GM21515 (cell line): Measurements from ENCODE around the gene SNTG2.

ENCODE experiments used
- ATAC-seq: cut with Tn5 transposase; IDR thresholded peaks from one replicate; pipeline ENCODE4 v1.9.1; 2021; ENCODE audit not compliant: unreplicated experiment

Gene SNTG2

DNA sequence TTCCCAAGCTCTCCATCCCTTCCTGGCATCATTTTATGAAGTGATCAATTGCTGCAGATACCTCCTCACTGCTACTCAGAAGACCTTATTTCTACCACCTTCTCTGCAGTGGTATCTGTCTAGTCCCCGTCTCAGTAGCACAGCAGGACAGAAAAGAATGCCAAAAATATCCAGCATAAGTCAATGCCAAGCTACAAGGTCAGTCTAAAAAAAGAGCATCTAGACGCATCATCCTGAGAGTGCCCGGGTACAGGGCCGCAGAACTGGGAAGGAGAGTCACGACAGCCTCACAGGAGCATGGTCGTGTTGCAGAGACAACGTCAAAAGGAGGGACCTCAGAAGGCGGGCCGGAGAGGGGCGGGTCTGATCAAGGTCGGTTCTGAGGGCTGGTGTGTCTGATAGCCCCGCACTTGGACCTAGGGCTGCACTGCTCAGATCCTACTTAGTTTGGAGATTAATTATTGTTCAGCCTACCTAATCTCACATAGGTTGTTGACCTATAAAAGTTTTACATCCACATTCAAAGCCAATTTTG lies 24.3 kb upstream of the SNTG2 start:
- no peak for ATAC-seq

DNA sequence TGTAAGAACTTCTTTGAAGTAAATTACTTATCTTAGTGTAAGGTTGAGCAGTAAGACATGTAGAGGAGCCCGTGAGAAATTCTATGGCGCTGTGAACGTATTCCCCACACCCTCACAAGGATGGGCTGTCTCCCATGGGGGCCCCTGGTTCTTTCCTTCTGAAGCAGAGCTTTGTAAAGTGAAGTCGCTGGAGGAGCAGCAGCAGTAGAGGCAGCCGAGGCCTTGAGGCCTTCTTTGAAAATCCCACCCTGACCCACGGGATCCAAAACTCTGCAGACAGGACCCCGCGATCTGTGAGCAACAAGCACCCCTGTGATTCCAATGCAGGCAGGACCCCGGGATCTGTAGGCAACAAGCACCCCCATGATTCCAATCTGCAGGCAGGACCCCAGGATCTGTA lies 23.8 kb upstream of the SNTG2 start:
- ATAC-seq, result no peak

DNA sequence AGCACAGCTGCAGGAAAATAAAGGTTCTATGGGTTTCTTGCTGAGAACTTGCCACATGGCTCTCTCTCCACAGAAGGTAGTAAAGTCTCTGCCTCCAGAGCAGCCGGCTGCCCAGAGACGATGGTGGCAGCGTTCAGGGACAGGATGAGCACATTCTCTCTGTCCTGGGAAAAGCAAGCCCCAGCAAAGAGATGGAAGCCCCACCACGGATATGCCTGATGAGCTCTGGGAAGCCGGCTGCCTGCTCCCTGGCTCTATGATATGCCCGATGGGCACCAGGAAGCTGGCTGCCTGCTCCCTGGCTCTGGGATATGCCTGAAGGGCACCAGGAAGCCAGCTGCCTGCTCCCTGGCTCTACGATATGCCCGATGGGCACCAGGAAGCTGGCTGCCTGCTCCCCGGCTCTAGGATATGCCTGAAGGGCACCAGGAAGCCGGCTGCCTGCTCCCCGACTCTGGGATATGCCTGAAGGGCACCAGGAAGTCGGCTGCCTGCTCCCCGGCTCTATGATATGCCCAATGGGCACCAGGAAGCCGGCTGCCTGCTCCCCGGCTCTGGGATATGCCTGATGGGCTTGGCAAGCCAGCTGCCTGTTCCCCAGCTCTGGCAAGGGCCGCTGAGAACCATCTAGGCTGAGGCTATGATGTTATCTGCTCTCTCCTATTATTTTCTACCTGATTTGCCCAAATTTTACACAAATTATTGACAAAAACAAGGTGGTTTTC lies 21.5 kb upstream of the SNTG2 start:
- ATAC-seq, result no peak

DNA sequence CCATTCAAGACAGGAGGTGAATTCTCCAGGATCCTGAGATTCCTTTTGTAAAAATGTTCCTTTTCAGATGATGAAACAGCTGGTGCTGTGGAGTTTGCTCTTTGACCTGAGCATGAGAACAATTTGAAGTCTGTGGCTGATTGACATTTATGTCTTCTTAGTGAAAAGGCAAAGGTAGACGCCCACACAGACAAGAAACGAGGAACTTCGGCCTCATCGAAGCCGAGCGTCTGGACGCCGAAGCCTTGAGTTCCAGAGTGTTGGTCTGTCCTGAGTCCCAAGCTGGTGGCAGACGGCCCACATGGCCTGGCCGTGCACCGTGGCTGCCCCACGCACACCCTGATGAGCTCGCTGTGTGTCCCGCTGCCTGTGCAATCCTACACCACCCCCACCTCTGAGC lies 20.7 kb upstream of the SNTG2 start:
- ATAC-seq, result no peak

DNA sequence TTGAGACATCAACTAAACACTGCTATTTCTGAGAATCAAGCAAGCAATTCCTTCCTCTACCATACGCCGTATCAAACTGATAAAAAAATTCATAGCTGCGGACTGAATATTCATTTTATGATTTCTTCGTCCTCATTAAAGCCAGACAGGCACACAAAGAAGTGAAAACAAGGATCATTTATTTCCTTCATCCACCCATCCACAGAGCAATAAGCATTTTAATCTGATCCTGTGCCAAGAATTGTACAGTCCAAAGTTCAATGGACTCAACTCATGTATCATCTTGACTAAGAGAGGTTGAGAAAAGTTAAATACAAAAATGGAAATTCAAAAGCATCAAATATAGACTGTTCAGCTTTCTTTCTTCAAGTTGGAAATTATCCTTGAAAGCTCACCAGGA lies 19.7 kb upstream of the SNTG2 start:
- no peak for ATAC-seq

DNA sequence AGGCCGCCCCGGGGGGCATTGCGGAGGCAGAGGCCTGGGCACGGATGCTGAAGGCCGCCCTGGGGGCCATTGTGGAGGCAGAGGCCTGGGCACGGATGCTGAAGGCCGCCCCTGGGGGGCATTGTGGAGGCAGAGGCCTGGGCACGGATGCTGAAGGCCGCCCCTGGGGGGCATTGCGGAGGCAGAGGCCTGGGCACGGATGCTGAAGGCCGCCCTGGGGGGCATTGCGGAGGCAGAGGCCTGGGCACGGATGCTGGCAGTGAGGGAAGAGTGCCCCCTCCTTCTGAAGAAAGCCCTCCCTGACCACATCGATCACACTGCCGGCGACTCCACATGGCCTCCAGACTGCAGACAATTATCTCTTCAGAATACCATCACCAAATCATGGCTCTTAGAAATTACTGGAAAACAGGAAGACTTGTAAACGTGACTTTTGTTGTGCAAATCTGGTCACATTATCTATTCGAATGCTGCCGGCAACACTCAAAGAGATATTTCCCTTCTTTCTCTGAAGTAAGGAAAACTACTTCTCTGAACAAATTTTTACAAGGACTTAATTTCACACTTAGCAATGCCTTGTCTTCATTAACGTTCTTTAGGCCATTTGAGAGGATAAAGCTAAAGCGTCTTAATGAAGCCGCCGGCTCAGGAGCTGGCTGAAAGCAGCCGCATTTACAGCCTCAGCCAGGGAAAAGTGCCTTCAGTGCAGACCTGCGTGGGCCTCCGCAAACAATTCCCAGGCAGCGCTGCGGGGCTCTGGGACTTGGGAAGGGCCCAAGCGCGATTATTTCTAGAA lies 18.1 kb upstream of the SNTG2 start:
- ATAC-seq, result no peak

DNA sequence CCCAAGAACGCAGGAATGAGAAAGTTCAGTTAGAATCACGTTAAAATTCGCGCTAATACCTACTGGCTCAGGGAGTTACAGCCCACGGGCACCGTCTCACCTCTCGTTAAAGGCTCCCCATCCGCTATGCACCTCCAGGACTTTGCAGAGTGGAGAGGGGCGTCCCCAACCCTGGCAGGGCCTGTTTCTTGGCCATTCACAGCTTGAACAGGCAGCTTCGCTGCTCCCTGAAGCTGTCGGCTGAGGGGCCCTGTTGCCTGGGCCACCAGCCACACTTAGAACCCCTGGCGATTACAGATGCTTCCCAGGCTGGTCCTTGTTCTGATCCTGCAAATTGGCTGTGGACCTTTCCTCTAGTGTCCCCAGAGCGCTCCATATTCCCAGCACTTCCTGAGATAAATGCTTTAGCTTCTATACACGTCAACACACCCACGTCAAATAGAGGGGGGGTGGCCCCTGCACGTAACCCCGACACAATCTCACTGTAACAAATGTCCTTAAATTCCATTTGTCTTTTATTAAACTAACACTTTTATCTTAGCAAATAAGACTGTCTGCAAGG lies 16.8 kb upstream of the SNTG2 start:
- ATAC-seq, result no peak

DNA sequence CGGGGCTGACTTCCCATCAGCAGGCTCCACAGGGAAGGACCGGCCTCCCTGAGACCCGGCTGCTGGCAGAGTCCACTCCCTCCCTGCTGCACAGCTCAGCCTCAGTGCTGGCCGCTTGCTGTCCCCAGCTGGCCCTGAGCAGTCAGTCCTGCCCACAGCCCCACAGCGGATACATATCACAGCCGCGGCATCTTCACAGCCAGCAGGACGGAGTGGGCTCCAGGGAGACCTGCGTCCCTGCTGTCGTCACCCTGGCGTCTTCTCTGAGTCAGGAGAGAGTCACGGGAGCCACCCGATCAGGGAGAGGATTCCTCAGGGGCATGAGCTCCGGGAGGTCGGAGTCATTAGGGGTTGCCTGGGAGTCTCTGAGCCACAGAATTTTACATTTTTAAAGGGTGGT lies 13.1 kb upstream of the SNTG2 start:
- no peak for ATAC-seq

DNA sequence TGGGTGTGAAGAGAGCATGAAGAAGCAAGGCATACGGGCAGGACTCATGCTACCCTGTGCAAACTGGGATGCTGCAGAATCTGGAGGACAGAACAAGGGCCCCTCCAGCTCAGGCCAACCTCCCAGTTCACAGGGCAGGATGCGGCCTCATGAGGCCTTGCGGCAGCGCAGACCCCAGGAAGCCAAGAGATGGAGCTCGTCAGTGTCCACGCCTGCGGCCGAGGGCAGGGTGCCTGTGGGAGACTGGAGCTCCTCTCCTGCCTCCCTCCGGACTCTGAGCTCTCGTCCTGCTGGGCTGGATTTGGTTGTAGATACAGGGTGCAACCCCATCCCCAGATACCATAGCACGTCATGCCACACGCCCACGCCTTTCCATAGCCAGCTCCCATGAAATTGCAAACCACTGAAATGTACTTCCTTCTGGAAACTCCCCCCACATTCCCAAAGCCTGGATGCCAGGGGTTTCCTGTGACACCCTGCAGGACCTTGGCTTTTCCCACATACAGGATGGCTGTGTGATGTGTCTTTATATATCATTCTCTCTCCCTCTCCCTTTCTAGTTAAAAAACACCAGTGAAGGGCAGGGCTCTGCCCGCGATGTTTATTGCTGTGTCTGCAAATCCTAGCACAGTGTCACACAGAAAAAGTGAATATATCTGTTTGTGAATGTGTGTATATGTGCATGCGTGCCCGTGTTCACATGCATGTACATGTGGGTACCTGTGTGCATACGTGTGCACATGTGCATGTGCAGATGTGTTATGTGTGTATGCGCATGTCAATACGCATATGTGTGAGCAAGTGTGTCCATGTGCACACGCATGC lies 12.3 kb upstream of the SNTG2 start:
- ATAC-seq, result no peak

DNA sequence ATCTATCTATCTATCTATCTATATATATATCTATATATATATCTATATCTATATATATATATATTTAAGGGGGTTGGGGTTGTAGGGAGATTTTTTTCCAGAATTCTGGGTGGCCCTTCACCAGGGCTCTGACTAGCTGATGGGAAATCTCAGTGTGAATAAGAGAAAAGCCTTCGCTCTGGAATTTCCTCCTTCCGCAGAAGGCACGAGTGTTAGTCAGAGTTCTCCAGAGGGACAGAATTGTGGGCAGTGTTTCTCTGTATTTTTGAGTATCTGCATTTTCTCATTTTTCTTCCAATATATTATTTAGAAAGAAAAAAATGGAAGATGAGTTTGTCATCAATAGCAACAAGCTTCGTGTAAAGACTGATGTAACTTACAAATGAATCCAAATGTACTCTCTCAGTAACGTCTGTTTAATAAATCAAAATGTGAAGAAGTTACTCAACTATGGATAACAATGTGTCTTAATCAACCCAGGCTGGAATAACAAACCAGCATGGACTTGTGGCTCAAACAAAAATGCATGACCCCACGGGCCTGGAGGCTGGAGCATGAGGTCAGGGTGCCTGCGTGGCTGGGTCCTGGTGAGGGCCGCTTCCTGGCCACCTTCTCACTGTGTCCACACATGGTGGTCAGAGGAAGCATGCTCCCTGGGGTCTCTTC lies 10.6 kb upstream of the SNTG2 start:
- no peak for ATAC-seq

DNA sequence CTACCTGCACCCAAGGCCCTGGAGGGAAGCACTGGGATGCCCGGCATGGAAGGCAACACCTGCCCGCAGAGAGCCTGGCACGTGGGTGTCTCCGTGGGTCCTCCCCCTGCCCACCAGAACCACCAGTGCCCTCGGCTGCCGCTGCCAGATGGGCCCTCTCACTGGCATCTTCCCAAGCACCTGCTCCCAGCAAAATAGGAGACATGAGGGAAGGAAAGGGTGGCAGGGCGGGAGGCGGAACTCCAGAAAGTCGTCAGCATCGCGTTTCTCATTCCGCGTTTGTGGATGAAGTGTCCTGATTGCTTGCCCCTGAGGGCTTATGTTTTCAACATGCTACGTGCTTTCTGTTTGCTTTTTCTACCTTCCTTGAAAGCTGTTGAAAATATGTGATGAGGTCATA lies 8.8 kb upstream of the SNTG2 start:
- no peak for ATAC-seq

DNA sequence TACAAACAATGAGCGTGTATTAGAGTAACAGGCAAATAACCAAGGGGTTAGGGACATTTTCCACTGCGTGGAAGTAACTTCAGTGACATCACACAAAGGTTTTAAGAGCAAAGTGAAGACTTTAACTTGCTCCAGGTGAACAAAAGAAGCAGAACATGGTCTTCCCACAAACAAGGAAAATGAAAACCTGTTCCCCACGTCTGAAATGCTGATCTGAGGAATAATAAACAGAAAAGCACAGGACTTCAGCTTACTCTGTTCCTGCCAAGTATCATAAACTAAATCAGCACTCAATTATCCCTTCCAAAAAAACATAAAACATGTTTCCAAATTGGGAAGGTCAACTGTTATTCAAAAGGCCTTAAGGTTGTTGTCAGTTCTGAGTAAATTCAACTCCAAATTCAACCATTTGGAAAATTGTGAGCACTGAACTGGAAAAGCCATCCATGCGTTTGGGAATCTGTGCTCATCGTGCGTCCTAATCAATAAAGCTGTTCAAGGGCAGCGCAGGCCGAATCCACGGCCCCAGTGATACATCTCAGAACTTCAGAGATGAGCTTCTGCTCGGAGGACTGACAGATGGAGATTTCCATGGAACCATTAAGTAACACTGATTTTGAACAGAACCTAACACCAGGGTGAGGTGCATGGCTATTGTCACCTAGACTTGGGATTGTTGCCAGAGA lies 7.7 kb upstream of the SNTG2 start:
- no peak for ATAC-seq

DNA sequence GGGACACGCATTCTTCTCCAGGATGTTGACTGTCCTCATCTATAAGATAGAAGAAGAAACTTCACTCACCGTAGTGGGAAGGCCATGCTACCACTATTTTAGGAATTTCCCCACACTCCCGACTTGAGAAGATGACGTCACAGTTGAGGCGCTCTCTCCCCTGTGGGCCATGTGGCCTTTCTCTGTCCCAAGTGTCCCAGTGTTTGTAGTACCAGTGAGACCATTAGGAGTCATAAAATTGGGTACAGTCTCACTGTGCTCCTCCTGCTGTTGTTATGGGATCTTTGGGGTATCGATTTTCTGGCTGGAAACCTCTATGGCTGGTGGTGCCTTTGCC lies 7.2 kb upstream of the SNTG2 start:
- no peak for ATAC-seq

DNA sequence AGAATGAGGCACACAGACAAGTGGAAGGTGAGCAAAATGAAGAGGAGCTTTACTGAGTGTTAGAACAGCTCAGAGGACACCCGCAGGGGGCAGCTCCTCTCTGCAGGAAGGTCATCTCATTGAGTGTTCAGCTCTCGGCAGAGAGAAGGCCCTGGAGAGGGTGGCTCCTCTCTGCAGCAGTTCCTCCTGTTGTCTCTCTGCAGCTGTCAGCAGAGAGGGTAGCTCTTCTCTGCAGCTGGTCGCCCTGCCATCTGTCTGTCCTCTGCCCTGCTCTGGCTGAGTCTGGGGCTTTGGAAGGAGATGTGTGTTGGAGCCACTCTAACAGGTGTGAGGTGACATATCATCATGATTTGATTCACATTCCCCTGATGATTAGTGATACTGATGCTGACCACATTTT lies 6.8 kb upstream of the SNTG2 start:
- no peak for ATAC-seq

DNA sequence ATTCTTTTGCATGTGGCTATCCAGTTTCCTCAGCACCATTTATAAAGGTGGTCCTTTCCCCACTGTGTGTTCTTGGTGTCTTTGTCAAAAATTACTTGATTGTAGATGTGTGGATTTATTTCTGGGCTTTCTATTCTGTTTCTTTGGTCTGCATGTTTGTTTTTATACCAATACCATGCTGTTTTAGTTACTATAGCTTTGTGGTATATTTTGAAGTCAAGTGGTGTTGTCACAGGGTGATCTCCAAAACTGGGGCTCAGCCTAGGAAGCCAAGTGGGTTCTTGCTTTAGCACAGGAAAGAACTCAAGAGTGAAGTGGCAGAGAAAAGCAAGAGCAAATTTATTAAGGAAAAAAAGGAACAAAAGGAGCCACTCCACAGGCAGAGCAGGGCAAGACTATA lies 6.0 kb upstream of the SNTG2 start:
- no peak for ATAC-seq

DNA sequence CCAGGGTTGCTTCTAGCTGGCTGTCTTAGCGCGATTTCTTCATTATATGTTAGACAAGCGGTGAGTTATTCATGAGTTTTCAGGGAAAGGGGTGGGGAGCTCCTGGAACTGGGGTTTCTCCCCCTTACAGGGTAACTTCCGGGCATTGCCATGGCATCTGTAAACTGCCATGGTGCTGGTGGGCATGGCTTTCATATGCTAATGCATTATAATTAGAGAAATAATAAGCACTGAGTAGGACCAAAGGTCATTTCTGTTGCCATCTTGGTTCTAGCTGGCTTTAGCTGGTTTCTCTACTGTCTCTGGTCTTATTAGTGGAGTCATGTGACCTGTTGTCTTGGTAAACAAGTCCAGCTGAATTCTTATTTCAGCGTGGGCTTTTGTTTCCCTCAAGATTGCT lies 5.5 kb upstream of the SNTG2 start:
- no peak for ATAC-seq

DNA sequence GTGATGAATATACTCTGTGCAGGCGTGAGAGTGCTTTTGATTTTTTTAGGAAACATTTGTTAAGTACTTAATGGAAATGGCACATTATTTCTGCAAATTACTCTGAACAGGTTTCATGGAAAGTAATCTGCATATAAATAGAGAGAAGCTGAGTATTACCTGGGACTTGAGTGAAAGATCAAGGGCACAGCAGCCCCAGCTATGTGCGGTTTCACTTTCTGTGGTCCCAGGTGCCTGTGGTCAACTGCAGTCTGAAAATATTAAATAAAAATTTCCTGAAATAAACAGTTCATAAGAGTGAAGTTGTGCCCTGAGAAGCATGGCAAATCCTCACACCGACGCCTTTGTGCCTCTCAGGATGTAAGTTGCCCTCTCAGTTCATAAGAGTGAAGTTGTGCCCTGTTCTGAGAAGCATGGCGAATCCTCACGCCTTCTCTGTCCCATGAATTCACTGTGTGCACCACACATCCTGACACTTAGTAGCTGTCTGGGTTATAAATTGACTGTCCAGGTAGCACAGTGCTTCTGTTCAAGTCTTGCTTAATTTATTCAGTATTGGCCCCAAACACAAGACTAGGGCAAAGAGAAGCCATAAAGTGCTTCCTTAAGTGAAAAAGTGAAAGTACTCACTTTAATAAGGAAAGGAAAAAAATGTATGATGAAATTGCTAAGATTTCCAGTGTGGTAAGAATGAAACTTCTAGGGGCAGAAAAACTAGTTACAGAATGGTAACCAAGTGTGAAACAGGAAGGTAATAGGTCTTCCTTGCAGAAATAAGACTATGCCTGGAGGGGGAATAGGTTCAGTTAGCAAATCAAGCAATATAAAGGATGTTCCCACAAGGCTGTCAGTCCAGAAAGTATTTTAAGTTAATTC lies 4.3 kb upstream of the SNTG2 start:
- peak; percentile 46 for ATAC-seq

DNA sequence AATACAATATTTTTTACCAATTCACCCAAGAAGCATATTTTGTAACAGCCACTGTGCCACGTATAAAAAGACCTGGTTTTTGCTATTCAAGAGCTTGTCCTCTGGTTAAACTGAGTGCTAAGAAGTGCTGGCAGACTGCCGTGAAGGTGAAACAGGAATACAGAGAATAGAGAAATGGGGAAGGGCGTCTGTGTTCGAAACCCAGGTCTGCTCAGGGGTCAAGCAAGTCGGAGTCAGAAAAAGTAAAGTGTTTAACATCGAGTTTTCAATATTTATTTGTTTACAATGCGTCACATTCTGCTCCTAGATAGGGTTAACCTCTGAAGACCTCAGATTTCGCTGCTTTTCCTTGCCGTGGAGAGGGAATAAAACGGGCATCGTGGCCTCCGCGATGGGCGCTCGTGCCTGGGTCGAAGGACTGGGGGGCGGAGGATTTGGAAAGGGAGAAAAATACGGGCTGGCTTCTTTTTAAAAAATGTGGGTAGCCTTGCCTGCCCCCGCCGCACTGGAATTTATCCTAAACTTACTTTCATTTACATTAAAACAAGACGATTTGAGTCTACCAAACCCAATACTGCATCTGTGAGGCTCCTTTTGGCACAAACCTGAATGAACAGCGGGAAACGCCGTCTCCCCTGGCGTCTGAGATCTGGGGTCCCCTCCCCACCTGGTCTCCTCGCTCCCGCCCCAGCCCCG lies 1.1 kb upstream of the SNTG2 start:
- no peak for ATAC-seq
